HuH-7.5 (cell line): ENCODE data around the gene TRIM46.
"Not testable (repeated sequence)": the region's sequence is repeated elsewhere in the genome, so short reads cannot be mapped to it uniquely, and the experiment has no call there.

Experiments
- DNase-seq: peaks from one replicate; pipeline ENCODE4 v3.0.0; 2011; ENCODE audit warnings: low spot score

Gene TRIM46

DNA sequence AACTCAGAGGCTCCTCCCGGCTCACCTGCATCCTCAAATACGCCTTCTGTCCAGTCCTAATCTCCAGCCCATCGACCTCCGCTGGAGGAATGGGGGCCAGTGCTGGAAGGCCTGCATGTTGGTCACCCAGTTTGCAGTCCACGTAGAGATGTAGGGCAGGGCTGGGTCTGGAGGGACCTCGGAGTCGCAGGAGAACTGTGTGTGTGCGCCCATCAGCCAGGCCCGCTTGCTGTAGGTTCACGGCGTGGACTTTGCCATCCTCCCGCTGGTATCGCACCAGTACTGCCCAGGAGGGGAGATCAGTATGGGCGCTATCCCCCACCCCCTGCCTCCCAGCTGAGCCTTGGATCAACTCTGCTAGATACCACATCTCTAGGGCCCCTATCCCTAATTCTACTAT is 31.4 kb downstream of the TRIM46 start:
- DNase-seq: no peak

DNA sequence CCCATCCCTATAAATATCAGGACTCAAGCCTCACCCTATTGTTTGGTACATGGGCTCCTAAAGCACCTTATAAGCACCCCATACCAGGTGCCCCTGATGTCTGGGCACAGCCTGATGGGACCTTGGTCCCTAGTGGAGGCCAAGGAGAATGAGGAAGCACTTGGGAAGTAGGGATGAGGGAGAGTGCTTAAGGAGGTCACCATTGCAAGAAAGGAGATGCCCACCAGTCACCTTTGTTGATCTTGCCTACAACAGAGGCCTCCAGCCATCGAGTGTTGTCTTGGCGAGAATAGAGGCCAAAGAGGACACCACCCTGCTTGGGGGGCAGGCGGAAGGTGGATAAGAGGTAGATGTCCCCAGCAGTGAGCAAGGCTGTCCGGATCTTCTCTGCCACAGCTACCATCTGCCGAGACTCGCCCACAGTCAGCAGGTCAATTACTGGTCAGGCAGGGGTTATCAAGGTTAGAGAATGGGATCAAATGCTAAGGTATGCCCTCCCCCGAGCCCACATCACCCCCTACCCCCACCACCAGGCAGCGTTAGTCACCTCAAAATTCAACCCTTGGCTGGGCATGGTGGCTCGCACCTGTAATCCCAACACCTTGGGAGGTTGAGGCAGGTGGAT is 32.4 kb downstream of the TRIM46 start:
- DNase-seq: no peak

DNA sequence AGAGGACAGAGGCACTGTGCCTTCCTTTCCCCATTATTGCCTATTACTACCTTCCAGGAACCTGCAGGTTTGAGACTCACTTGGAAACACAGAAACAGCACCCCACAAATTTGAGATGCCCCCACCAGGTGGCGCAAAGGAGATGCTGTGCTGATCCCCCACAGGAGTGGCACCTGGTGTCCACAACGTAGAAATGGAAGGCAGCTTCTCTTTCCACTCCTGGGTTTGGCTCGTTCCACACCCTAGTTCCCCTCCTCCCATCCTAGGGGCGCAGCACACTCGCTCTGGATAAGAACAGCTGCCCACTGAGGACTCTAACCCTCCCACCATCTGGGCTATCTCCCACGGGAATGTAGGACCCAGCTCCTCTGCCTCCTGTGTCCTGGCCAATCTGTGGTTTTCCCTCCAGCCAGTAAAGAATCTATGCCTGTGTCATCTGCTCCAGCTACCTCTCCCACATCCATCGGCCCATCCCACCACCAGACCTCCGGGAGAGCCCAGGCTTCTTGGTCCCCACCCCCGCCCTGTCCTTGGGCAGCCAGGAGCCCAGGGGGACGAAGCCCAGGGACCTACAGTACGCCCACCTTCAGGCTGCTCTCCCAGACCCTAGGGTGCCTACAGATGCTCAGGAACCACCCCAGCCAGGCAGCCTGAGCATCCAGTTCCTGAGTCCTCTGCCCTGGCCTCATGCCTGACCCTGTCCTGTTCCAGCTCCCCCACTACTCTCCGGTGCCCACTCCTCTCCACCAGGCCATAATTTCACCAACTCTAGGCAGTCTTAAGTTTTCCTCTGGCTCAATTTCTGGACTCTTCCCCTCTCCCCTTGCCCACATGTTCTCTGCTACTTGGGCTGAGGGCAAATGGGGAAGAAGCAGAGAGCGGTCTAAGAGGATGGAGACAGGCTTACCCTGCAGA is 33.5 kb downstream of the TRIM46 start:
- peak; percentile 89 for DNase-seq

DNA sequence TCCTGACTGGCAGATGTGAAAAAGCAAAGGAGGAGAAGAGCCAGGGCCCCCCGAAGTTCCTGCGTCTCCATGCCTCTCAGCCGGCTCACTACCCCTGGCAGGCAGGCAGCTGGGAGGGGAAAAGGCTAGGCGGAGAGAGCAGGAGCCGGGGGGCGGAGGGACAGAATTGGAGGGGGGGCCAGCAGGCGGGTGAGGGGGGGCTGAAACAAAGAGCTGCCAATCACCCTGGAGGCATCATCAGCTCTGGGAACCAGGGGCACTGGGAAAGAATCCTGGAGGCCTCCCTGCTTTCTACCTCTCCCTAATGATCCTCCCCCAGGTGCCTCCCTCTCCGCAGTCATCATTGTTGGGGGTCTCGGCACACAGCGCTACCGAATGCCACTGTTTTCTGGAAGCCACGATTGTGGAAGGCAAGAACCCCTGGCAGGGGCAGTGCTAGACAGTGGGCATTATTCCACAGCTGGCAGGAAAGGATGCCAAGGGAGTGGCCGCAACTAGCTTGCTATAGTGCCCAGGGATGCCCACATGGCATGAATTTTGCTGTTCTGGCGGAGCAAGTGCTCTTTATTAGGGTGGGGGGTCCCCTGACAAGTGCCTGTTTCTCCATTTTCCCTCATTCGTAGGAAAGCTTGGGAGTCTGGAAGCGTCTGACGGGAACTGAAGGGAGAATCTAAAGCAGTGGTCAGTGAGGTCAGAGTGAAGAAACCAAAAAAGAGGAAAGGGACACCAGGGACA is 34.3 kb downstream of the TRIM46 start, which contains the start of gene THBS3:
THBS3 (minus strand) TSS at position 92 of the 735 bp plus-strand sequence; CDS start at position 71, 21 bp downstream.
- peak; percentile 4 for DNase-seq

DNA sequence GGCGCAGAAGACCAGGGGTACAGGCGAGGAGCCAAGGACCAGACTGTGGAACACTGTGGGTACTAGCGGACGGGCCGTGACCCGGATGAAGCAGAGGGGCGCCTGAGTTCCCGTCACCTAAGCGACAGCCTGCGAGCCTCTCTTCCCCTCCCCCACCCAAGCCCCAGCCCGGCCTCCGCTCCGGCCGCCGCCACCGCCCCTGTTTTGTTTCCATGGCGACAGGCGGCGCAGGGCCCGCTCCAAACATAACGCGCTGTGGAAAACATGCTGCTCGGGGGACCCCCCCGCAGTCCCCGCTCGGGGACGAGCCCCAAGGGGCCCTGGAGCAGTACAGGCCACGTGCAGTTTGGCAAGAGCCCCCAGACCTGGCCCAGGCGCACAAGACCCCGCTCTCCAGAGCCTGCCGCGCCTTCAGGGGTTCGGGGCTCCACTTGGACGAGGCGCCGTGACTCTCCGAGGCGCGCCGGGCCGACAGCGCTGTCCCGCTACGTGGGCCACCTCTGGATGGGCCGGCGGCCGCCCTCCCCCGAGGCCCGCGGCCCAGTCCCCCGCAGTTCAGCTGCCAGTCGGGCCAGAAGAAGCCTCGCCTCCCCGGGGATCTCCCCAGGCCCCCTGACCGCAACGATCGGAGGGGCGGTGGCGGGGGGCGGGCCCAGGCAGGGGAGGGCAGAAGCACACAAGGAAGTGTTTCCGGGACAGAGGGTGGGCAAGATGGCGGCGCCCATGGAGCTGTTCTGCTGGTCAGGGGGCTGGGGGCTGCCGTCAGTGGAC is 35.1 kb downstream of the TRIM46 start, which contains the start of gene MTX1:
MTX1 (plus strand) TSS at position 155 of the 771 bp plus-strand sequence; CDS start at position 265, 110 bp downstream.
- peak; percentile 84 for DNase-seq

DNA sequence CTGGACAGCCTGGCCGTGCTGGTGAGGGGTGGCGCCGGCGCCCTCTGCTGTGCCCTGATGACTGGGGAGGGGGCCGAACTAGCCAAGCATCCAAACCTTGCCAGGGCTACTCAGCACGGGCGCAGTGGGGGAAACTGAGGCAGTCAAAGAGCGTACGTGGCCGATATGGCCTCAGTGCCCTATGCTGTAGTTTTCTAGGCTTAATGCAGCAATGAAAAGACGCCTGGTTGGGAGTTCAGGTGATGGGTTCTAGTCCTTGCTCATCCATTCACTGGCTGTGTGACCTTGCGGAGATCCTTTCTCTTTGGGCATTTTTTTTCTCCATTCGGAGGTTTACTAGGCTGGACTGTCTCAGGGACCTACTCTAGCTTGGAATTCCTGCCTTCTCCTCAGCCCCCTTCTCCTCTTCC is 35.7 kb downstream of the TRIM46 start:
- DNase-seq: no peak

DNA sequence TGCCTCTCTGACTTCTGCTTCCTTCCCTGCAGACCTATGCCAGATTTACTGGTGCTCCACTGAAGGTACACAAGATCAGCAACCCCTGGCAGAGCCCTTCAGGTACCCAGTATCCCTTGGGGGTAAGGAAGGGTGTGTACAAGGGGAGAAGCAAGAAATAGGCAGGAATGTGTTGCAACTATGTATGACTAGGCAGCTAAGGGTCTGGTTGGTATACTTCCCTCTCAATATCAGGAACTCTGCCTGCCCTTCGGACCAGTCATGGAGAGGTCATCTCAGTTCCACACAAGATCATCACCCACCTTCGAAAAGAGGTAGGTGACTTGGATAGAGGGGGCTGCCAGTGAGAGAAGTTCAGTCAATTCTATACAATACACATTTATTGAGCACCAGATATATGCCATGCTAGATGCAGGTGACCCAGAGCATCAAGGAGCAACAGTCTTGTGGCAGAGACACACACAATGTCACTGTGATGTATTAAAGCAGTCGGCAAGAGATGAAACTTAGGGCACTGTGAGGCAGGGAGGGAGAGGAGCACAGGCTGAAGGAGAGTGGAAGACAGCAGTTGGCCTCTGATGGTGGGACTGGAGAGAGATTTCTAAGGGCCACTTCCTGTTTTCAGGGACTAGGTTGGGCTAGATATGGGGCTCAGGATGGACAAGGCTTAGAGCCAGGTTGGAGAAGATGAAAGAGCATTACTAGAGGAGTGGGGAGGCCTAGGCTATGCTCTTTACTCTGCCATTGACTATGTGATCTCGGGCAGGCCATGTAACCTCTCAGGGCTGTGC is 36.9 kb downstream of the TRIM46 start:
- no peak for DNase-seq

DNA sequence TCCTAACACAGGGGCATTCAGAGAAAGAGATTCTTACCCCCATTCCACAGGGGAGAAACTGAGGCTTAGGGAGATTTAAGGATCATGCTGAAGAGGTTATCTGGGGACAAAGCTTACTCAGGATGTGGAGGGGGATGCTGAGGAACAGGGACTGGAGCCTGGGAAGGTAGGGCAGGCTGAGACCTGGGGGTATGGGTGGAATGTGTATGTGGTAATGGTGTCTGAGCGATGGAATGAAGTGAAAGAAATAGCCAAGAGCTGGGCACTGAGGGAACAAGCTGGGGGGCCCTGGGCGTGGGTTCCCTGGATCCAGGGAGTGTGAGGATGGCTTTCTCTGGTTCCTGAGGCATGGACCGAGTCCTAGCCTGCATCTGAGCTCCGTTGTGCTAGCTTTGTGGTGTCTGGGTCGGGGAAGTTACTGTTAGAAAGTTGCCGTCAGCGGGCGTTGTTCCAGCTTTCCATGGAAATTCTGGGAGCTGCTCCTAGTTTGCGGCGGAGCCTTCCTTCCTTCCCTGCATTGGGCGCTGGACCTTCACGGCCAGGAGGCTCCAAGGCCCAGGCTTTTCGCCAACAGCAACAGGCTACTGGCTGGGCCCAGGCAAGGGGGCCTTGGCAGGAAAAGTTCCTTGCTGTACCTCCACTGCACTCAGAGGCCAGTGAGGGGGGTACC is 37.9 kb downstream of the TRIM46 start:
- not testable (repeated sequence) for DNase-seq

DNA sequence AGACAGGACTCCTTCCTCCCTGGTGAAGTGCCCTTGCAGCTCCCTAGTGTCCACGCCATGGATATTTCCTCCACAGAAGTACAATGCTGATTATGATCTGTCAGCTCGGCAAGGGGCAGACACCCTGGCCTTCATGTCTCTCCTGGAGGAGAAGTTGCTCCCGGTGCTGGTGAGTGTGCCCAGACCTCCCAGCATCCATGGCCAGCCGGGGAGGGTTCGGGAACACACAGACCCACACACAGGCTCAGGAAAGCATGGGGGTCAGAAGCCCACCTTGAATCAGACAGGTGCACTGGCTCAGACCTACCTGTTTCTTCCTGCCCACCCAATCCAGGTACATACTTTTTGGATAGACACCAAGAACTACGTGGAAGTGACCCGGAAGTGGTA is 38.4 kb downstream of the TRIM46 start:
- not testable (repeated sequence) for DNase-seq

DNA sequence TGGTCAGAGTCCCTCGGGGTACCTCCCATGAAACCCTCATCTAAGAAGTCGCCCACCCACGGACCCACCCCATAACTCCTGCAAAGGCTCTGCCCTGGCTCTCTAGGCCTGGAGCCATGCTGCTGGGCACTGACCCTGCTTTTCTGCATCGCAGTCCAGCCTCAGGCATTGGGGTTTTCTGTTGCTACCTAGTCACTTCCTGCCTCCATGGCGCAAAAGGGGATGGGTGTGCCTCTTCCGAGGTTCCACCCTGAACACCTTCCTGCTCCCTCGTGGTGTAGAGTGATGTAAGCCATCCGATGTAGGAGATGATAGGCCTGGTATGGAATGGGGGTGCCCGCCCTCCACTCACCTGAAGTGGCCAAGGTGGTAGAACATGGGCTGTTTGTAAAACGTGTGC is 41.1 kb downstream of the TRIM46 start:
- not testable (repeated sequence) for DNase-seq

DNA sequence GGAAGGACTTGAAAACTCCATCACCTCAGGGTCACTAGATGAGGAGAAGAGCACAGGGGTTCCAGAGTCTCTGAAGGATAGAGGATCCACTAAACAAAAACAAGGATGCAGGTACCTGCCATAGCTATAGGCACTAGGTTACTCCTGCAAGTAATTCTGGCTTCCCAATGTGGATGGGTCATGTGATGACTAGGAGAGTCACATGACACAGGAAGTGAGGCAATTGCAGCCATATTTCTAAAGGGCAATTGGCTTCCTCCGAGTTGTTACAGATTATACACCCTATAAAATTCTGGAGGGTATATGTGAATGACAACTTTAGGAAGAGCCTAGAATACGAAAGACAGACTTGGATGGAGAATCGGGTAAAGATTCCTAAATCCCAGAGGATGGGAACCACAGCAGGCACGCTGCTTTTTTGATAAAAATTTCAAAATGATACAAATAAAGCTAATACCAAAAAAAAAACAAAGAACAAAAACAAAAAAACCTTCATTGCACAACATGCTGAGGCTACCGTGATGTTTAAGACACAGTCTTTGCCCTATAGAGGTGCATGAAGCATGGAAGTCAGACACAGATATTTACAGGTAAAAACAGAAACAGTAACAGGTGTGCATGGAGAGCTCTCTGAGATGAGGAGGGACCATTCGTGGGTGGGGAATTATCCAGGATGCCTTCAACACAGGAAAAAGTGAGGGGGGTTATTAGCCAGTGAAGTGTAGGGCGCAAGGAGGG is 45.4 kb downstream of the TRIM46 start:
- DNase-seq: peak; percentile 10

DNA sequence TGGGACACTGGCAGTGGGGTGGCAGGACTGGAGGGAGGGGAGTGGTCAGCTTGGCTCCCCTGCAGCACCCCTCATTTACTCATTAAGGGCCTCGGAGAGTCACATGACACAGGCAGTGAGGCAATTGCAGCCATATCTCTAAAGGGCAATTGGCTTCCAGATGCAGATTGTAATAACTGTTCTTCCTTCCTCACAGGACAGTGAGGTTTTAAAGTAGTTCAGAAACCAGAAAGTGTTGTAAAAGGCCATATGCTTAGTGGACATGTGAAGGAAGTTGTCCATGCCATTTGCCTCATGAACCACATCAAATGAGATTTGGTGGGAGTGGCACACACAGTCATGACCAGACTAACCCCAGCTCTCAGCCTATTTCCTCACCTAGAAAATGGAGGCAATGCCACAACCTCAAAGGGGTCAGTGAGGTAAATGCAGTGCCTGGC is 46.0 kb downstream of the TRIM46 start:
- no peak for DNase-seq

DNA sequence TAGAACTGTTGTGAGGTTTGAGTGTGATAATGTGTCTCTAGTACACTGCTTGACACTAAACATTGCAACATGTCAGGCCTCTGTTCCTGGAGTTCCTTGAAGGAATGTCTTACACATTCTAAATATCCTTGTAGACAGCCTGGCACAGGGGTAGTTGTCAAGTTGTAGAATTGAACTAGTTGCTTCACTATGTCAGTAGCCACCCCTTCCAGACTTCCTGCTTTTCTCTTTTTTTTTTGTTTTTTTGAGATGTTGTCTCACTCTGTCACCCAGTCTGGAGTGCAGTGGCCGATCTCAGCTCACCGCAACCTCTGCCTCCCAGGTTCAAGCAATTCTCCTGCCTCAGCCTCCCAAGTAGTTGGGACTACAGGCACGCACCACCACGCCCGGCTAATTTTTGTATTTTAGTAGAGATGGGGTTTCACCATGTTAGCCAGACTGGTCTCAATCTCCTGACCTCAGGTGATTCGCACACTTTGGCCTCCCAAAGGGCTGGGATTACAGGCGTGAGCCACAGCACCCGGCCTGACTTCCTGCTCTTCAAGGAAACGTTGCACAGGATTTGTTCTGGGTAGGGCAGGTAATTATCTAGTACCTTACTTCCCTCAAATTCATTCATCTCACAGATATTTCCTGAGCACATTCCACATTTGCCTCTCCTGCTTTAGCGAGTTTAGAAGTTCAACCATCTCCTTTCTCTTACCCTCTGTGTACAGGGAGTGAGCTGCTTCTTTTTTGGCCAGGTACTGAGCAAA is 46.7 kb downstream of the TRIM46 start:
- not testable (repeated sequence) for DNase-seq

DNA sequence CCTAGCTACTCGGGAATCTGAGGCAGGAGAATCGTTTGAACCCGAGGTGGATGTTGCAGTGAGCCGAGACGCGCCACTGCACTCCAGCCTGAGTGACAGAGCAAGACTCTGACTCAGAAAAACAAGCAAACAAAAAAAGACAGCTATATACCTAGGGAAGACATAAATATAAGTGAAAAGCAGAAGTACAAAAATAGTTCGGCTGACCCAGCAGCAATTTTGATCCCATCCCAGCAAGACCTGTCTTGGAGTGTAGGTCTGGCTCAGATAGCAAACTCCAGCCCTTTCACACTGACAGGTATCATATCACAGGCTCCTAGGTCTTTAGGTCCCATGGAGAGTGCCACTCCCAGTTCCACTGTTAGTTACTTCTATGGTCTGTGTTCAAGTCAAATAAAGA is 49.4 kb downstream of the TRIM46 start:
- DNase-seq: no peak

DNA sequence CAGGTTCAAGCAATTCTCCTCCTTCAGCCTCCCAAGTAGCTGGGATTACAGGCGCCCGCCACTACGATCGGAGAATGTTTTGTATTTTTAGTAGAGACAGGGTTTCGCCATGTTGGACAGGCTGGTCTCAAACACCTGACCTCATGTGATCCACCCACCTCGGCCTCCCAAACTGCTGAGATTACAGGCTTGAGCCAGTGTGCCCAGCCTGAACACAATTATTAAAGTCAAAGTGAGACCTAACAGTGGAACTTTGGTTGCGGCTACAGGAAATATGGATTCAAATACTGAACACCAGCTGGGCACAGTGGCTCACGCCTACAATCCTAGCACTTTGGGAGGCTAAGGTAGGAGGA is 51.7 kb downstream of the TRIM46 start:
- not testable (repeated sequence) for DNase-seq

DNA sequence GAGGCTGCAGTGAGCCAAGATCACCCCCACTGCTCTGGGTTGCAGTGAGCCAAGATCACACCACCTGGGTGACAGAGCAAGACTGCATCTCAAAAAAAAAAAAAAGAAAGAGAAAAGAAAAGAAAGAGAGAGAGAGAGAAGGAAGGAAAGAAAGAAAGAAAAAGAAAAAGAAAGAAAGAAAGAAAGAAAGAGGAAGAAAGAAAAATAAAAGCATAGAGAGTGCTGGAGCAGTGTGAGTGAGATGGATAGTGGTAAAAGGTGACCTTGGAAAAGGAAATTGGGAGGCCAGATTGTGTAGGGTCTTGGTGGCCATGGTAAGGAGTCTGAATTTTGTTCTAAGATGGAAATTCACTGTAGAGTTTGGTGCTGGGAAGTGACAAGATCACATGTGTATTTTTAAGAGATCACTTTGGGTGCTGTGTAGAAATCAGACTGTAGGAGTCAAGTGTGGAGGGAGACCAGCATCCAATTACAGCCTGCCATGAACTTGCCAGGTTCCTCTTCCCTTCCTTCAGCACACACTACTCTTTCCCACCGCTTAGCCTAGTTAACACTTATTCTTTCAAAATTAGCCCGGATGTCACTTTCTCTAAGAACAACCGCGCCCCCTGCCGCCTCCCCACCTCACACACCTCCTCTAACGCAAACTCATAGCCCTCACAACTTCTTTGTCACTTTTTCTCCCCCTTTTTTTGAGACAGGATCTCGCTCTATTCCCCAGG is 52.7 kb downstream of the TRIM46 start:
- peak; percentile 61 for DNase-seq

DNA sequence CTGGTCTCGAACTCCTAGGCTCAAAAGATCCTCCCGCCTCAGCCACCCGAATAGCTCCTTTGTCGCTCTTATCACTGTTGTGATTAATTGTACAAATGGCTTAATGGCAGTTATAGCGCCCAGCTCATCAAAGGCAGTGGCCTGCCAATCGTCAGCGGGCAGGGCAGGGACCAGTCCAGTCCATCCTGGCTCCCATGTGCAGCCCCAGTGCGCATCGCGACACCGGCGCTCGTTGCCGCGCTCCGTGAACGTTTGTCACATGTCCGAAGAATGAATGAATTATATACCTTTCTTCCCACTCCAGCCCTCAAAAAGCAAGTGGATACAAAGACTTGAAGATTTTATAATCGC is 53.2 kb downstream of the TRIM46 start:
- peak; percentile 50 for DNase-seq
